SU-DHL-6 (cell line): Measurements from ENCODE around the gene SLC39A11.

Source experiments
- CTCF ChIP-seq: fragments of 200-600 bp; sonication (generic); IDR thresholded peaks from one replicate; pipeline ENCODE4 v1.5.1; 2017; ENCODE audit warnings: antibody characterized with exemption, mild to moderate bottlenecking, low read length, moderate library complexity; ENCODE audit not compliant: insufficient read depth, poor library complexity, severe bottlenecking
- EZH2phosphoT487 ChIP-seq: fragments of 200-600 bp; sonication (generic), shearing (Covaris generic); conservative IDR thresholded peaks from 2 replicates; pipeline ENCODE4 v1.6.1; 2018; ENCODE audit warnings: mild to moderate bottlenecking, antibody characterized with exemption, low read length, moderate library complexity, mixed read lengths

GRCh38 chr17:72927760-72928159, 164.7 kb downstream of the SLC39A11 start:
- no peak for TF ChIP-seq CTCF
- no peak for TF ChIP-seq EZH2phosphoT487
